Fibroblast of villous mesenchyme (primary cell): ENCODE measurements around the gene STOM. TPM values are rescaled to one million over a fixed set of nuclear protein-coding genes. Genes with fewer than 3 reads are reported as not detected.

ENCODE experiments used
- DNase-seq: peaks from one replicate; pipeline ENCODE4 v3.0.0-alpha.2; 2010; ENCODE audit warnings: low read depth
- H3K4me3 ChIP-seq: 2 replicates; pipeline ENCODE4 v1.5.1; 2011; ENCODE audit warnings: low read depth, mild to moderate bottlenecking, low read length
- total RNA-seq: library from RNA; depleted of rRNA; stranded (reverse); fragments of >200 nt; gene quantifications from 2 replicates; pipeline ENCODE4 v1.2.3, GENCODE V29; 2012
- TF ChIP-seq, protein P1 (sequence below): IDR thresholded peaks from 2 replicates; pipeline ENCODE4 v1.5.1; 2012; ENCODE audit warnings: low read depth, mild to moderate bottlenecking, low read length; ENCODE audit not compliant: insufficient read depth

The STOM gene
- total RNA-seq, 1 donor, result 168 TPM

DNA sequence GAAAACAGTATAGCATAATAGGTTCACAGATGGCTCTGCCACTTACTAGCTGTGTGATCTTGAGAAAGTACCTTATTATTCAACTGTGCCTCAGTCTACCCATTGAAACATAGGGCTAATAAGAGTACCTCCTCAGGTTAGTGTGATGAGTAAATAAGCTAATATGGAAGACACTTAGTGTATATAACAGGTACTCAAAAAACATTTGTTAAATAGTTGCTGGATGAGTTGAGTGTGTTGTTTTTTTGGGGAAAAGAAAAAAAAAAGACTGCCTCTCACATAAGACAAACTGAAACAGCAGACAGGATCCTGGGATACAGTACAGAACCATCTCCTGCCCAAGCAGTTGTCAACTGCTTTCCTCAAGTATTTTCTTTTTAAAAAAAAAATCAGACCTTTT lies 5.2 kb downstream of the STOM start:
- TF ChIP-seq, protein P1, sequence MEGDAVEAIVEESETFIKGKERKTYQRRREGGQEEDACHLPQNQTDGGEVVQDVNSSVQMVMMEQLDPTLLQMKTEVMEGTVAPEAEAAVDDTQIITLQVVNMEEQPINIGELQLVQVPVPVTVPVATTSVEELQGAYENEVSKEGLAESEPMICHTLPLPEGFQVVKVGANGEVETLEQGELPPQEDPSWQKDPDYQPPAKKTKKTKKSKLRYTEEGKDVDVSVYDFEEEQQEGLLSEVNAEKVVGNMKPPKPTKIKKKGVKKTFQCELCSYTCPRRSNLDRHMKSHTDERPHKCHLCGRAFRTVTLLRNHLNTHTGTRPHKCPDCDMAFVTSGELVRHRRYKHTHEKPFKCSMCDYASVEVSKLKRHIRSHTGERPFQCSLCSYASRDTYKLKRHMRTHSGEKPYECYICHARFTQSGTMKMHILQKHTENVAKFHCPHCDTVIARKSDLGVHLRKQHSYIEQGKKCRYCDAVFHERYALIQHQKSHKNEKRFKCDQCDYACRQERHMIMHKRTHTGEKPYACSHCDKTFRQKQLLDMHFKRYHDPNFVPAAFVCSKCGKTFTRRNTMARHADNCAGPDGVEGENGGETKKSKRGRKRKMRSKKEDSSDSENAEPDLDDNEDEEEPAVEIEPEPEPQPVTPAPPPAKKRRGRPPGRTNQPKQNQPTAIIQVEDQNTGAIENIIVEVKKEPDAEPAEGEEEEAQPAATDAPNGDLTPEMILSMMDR, result no peak
- peak overlapping the region; percentile 9 for H3K4me3 ChIP-seq
- no peak for DNase-seq

DNA sequence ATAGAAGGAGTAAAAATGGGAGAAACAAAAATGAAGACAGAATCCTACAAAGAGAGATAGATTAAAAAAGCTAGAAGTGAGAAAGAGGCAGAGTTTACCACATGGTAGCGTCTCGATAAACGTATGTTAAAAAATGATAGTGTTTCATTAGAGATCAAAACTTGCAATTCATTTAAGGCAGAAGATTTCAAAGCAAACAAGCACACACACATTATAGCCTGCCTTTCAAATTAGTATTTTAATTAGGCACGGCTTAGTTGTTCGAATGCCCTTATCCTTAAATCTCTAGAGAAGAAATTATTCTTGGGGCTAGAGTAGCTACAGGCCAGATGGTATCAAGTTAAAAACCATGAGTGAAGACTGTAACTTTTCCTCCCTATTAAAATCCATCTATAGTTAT lies 6.0 kb downstream of the STOM start:
- TF ChIP-seq, protein P1, result no peak
- peak overlapping the region; percentile 9 for H3K4me3 ChIP-seq

DNA sequence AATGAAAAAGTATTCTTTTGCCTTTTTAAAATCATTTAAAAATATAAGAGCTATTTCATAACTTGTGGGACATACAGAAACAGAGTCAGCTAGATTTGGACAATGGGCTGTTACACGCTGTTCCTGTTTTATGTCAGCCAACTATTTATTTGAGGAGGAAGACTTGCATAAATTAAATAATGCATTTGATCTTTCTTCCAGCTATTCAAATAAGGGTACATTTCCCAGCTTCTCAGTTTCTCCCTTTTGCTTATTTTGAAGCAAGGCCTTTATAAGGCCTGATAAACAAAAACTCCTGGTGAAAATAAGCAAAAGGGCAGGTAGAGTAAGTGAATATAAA lies 6.5 kb downstream of the STOM start:
- TF ChIP-seq, protein P1, result no peak
- H3K4me3 ChIP-seq, result peak overlapping the region; percentile 9
- no peak for DNase-seq

More for the DNA sequence above, 6.0 kb downstream of the STOM start:
- no peak for DNase-seq

DNA sequence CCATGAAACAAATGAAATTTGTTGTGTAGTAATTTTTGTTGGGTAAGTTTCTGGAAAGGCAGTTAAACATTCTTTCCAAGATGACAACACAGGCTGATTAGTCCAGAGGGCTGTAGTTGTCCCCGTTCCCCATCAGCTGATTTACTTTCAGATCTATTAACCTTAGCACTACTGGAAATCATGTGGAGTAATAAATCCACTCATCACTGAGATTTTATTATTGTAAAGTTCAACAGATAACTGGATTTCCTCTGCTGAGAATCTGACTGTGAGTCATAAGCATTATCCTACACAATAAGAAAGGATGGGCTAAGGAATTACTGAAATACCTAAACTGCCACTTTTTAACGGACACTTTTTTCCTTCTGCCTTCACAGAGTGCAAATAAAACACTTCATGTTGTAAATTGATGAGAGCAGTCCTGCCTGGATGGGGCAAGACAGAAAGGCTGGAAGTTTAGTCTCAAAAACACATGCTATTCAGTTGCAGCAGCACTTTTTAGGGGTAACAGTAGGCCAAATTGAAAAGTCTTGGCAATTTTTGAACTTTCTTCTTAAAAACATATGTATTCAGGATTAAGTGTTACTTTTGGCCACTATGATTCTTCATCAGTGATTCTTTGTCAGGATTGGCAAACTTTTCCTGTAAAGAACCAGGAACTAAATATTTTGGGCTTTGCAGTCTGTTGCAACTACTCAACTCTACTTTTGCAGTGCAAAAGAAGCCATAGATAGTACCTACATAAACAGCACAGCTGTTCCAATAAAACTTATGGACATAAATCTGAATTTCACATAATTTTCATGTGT lies 7.0 kb downstream of the STOM start:
- TF ChIP-seq, protein P1, result no peak
- DNase-seq, result peak; percentile 95
- peak overlapping the region; percentile 9 for H3K4me3 ChIP-seq

DNA sequence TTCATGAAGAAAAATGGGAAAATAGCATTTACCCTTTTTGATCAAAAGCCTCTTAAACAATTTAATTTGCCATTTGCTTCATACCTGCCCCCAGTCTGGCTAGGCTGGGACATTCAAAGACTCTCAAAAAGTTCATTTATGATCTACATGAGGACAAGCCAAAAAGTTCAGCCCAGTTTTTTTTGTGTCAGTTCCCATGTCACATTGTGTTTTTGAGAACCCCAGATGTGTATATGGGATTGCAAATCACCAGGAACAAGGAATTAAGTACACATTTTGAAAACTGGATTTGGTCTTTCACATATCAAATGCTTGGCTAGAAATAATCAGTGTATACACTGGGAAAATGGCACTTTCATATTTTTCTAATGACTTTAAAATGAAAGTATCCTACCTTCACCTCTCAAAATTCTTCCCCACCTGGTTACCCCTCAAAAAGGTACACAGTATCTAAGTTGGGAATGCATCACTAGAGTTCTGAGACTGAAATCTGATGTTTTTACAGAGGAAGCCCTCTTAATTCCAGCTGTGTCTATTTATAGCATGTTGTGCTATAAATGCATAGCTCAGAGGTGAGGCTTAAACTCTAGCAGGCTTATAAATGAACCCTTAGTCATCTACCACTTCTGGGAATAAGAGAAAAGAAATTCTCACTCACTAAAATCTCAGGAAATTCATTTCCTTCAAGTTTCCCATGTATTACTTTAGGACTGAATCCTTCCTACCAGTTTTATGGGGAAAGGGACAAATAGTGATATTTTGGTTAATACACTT lies 9.3 kb downstream of the STOM start:
- DNase-seq, result peak; percentile 91
- no peak overlapping the region for H3K4me3 ChIP-seq
- TF ChIP-seq, protein P1, result no peak

DNA sequence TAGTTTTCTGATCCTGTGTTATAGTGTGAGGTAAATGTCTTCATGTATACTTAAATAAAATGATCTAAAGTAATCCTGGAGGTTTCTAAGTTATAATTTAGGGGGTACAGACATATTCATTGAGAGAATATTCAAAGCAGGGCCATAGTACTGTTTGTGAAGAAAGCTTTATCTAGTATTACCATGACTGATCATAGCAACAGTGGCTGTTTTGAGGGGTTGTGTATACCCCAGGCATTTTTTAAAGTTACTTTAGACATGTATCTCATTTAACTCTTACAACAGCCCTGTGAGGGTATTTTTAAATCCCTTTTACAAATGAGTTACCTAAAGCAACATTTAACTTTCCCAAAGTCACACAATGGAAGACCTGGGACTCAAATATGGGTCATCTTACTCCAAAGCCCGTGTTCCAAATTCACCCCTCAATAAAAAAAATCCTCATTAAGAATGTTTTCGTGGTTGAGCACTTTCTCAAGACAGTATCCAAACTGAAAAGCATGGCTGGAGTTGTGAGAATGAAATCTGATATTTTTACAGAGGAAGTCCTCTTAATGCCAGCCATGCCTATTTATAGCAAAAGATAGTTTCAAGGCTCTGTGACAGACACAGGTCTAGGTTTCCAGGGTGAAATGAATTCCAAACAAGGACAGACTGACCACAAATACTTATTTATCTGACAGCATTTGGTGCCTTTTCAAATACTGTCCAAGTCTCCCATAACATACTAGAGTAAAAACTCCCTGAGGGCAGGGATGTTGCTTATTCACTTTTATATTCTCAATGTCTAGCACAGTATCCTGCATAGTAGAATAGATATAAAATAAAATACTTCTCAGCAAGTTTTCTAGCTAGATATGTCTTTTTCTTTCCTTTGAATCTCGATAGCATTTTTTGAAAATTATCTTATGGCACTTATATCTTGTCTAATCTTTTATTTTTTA lies 10.4 kb downstream of the STOM start:
- TF ChIP-seq, protein P1, result no peak
- no peak overlapping the region for H3K4me3 ChIP-seq
- DNase-seq, result peak; percentile 37
